RCC 7860 (cell line): Measurements from ENCODE around the gene MRFAP1L1.
"Not testable (repeated sequence)": the region's sequence is repeated elsewhere in the genome, so short reads cannot be mapped to it uniquely, and the experiment has no call there.

Experiments used
- DNase-seq: peaks from one replicate; pipeline ENCODE4 v3.0.0-alpha.2; 2015; ENCODE audit warnings: low spot score
- FAIRE-seq: peaks from 2 replicates; lab custom pipeline; 2012; peaks lifted over from hg19 to GRCh38; lab: Jason Lieb, UNC

MRFAP1L1 gene

GRCh38 chr4:6692379-6692778, 17.3 kb downstream of the MRFAP1L1 start:
- no peak for FAIRE-seq
- no peak for DNase-seq

GRCh38 chr4:6689506-6689960, 20.1 kb downstream of the MRFAP1L1 start:
- FAIRE-seq: no peak
- DNase-seq: no peak

GRCh38 chr4:6688879-6689505, 20.7 kb downstream of the MRFAP1L1 start:
- DNase-seq (peak; percentile 96), FAIRE-seq (peak; percentile 90)

GRCh38 chr4:6687947-6688878, 21.5 kb downstream of the MRFAP1L1 start:
- DNase-seq (no peak), FAIRE-seq (no peak)

- FAIRE-seq: no peak
These were observed 23.4 kb downstream of the MRFAP1L1 start for GRCh38 chr4:6686104-6686787.

GRCh38 chr4:6684656-6685055, 25.0 kb downstream of the MRFAP1L1 start:
- FAIRE-seq (no peak), DNase-seq (no peak)

More at GRCh38 chr4:6686104-6686787, 23.4 kb downstream of the MRFAP1L1 start:
- no peak for DNase-seq

GRCh38 chr4:6682862-6683590, 26.6 kb downstream of the MRFAP1L1 start:
- DNase-seq (no peak), FAIRE-seq (no peak)

GRCh38 chr4:6681191-6681590, 28.5 kb downstream of the MRFAP1L1 start:
- FAIRE-seq: no peak
- DNase-seq: no peak

- FAIRE-seq (no peak), DNase-seq (no peak)
These were observed 29.2 kb downstream of the MRFAP1L1 start for GRCh38 chr4:6680372-6681034.

GRCh38 chr4:6676722-6677558, 32.7 kb downstream of the MRFAP1L1 start:
- no peak for FAIRE-seq
- no peak for DNase-seq

GRCh38 chr4:6674500-6675149, 35.0 kb downstream of the MRFAP1L1 start:
- FAIRE-seq (peak; percentile 25), DNase-seq (peak; percentile 58)

GRCh38 chr4:6673660-6674499, 35.8 kb downstream of the MRFAP1L1 start:
- FAIRE-seq (no peak), DNase-seq (peak; percentile 86)

- DNase-seq: peak; percentile 44
- FAIRE-seq: not testable (repeated sequence)
These were observed 36.4 kb downstream of the MRFAP1L1 start for GRCh38 chr4:6673191-6673659.

GRCh38 chr4:6672541-6673190, 37.0 kb downstream of the MRFAP1L1 start:
- not testable (repeated sequence) for FAIRE-seq, DNase-seq

- DNase-seq (no peak), FAIRE-seq (no peak)
These were observed 37.5 kb downstream of the MRFAP1L1 start for GRCh38 chr4:6672131-6672530.

- FAIRE-seq (no peak), DNase-seq (no peak)
These were observed 38.0 kb downstream of the MRFAP1L1 start for GRCh38 chr4:6671648-6672047.

GRCh38 chr4:6668391-6668790, 41.3 kb downstream of the MRFAP1L1 start:
- DNase-seq (peak; percentile 95), FAIRE-seq (peak; percentile 94)
